DOHH2 (cell line): ENCODE measurements around the gene HIVEP3.

Experiments used
- EZH2phosphoT487 ChIP-seq: fragments of 200-600 bp; sonication (generic); IDR thresholded peaks from 2 replicates; pipeline ENCODE4 v1.6.1; 2017; ENCODE audit warnings: borderline replicate concordance, mild to moderate bottlenecking, antibody characterized with exemption, low read length, moderate library complexity, mixed read lengths
- TF ChIP-seq, protein P1 (sequence below): fragments of 200-600 bp; sonication (generic); IDR thresholded peaks from one replicate; pipeline ENCODE4 v1.5.1; 2014; ENCODE audit warnings: antibody characterized with exemption, mild to moderate bottlenecking, low read depth, low read length; ENCODE audit not compliant: poor library complexity, severe bottlenecking

DNA sequence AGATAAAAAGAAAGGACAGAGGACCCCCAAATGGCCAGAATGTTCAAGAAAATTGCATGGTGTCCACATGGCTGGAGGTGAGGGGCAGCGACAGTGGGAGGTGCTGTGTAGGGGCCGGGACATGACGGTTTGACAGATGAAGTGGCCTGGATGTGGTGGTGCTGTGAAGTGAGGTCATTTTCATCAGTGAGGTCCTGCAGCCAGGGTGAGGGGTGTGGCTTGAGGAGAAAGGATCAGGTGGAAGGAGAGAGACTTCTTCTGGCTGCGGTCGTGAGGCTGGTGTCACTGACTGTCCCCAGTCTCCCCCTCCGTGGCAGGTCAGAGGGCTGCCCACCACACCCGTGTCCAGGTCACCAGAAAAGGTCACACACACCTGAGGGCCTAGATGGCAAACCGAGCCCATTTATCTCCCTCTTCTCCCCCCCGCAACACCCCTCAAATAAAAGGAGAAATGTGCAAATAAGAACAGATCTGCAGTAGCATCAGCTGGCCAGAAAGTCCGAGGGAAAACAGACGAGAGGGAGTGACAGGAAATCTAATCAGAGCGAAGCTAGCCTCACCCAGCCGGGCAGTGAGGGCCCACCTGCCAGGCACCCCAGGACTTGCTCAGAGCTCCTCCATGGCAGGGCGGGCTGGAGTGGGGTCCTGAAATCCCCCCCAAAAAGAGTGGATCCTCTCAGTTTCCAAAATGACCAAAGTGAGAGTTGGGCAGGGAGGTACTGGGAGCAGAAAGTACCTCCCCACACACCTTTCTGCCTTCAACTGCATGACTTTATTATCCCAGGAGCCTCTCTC, 285.7 kb downstream of the HIVEP3 start:
- TF ChIP-seq, protein P1, sequence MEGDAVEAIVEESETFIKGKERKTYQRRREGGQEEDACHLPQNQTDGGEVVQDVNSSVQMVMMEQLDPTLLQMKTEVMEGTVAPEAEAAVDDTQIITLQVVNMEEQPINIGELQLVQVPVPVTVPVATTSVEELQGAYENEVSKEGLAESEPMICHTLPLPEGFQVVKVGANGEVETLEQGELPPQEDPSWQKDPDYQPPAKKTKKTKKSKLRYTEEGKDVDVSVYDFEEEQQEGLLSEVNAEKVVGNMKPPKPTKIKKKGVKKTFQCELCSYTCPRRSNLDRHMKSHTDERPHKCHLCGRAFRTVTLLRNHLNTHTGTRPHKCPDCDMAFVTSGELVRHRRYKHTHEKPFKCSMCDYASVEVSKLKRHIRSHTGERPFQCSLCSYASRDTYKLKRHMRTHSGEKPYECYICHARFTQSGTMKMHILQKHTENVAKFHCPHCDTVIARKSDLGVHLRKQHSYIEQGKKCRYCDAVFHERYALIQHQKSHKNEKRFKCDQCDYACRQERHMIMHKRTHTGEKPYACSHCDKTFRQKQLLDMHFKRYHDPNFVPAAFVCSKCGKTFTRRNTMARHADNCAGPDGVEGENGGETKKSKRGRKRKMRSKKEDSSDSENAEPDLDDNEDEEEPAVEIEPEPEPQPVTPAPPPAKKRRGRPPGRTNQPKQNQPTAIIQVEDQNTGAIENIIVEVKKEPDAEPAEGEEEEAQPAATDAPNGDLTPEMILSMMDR: no peak
- TF ChIP-seq EZH2phosphoT487: no peak
